ENCODE measurements around the gene PDE1A. TPM values are rescaled to one million over a fixed set of nuclear protein-coding genes. Genes with fewer than 3 reads are reported as not detected.

Gene PDE1A
- total and polyA plus RNA-seq, 8 donors = 0.60 to 4.2 (median 1.6) TPM

- no peak for TF ChIP-seq CTCF (IDR thresholded peaks at IDR 0.05)
- no peaks in the 10 kb centered on the region for H3K36me3 ChIP-seq
- H3K9me3 ChIP-seq = no peaks in the 10 kb centered on the region
- no peak overlapping the region for H3K27ac ChIP-seq
- no peaks in the 10 kb centered on the region for H3K27me3 ChIP-seq
- no peak overlapping the region for H3K4me3 ChIP-seq
- DNase-seq (no peak), ATAC-seq (no peak), FAIRE-seq (no peak)
- intact Hi-C loops (cut with DNase I) = no loop called here
- no peaks in the 10 kb centered on the region for H3K4me1 ChIP-seq
Measured at GRCh38 chr2:182132605-182133004, 294.2 kb downstream of the PDE1A start.

- intact Hi-C loops (cut with DNase I) = no loop called here
- Histone ChIP-seq H3K9me3 (no peaks in the 10 kb centered on the region), H3K27ac (no peak overlapping the region), H3K4me3 (no peak overlapping the region), H3K4me1 (no peaks in the 10 kb centered on the region), H3K27me3 (no peaks in the 10 kb centered on the region), H3K36me3 (no peaks in the 10 kb centered on the region)
- ATAC-seq (no peak), DNase-seq (no peak), FAIRE-seq (no peak)
- TF ChIP-seq CTCF (IDR thresholded peaks at IDR 0.05) = no peak
- 24 to 26% methylated on average over 3 of the region's 3 CpGs for WGBS, 2 donors
Measured at GRCh38 chr2:182128821-182129707, 297.8 kb downstream of the PDE1A start.

- H3K4me1 ChIP-seq = no peaks in the 10 kb centered on the region
- no peaks in the 10 kb centered on the region for H3K9me3 ChIP-seq
- ATAC-seq (no peak), DNase-seq (no peak), FAIRE-seq (no peak)
- intact Hi-C loops (cut with DNase I) = no loop called here
- no peaks in the 10 kb centered on the region for H3K27me3 ChIP-seq
- no peak overlapping the region for H3K4me3 ChIP-seq
- no peak overlapping the region for H3K27ac ChIP-seq
- WGBS, 2 donors = 95 to 100% methylated on average over 1 of the region's 1 CpG
- no peak for TF ChIP-seq CTCF (IDR thresholded peaks at IDR 0.05)
- H3K36me3 ChIP-seq = no peaks in the 10 kb centered on the region
Measured at GRCh38 chr2:182117196-182117595, 309.6 kb downstream of the PDE1A start.

GRCh38 chr2:182116774-182117173 lies 310.1 kb downstream of the PDE1A start:
- DNase-seq = no peak
- 94 to 95% methylated on average over 2 of the region's 2 CpGs for WGBS, 2 donors
- Histone ChIP-seq H3K36me3 (no peaks in the 10 kb centered on the region), H3K9me3 (no peaks in the 10 kb centered on the region), H3K27me3 (no peaks in the 10 kb centered on the region), H3K27ac (no peak overlapping the region), H3K4me1 (no peaks in the 10 kb centered on the region), H3K4me3 (no peak overlapping the region)
- FAIRE-seq = no peak
- no peak for ATAC-seq
- intact Hi-C loops (cut with DNase I) = no loop called here
- no peak for TF ChIP-seq CTCF (IDR thresholded peaks at IDR 0.05)

GRCh38 chr2:182115258-182115657 lies 311.6 kb downstream of the PDE1A start:
- no peaks in the 10 kb centered on the region for H3K9me3 ChIP-seq
- H3K27ac ChIP-seq = no peak overlapping the region
- ATAC-seq (no peak), FAIRE-seq (no peak), DNase-seq (no peak)
- no peaks in the 10 kb centered on the region for H3K27me3 ChIP-seq
- H3K4me1 ChIP-seq = no peaks in the 10 kb centered on the region
- no peaks in the 10 kb centered on the region for H3K36me3 ChIP-seq
- H3K4me3 ChIP-seq = no peak overlapping the region
- intact Hi-C loops (cut with DNase I) = no loop called here
- no peak for TF ChIP-seq CTCF (IDR thresholded peaks at IDR 0.05)
